NCI-H69 (cell line): ENCODE measurements around the gene LHFPL6.

Source experiments
- DNase-seq: peaks from one replicate; lab custom pipeline; 2025; lab: John Stamatoyannopoulos, UW

The LHFPL6 gene

GRCh38 chr13:39602614-39603366, at the start of gene LHFPL6:
Gene LHFPL6 (minus strand): TSS chr13:39603193.
- DNase-seq: peak; percentile 78

- DNase-seq: no peak
Observed at GRCh38 chr13:39646122-39646521, 43.1 kb upstream of the LHFPL6 start.

- DNase-seq: no peak
Observed at GRCh38 chr13:39641645-39642044, 38.7 kb upstream of the LHFPL6 start.

- no peak for DNase-seq
Observed at GRCh38 chr13:39637890-39638289, 34.9 kb upstream of the LHFPL6 start.

GRCh38 chr13:39635564-39635963, 32.6 kb upstream of the LHFPL6 start:
- no peak for DNase-seq

GRCh38 chr13:39632994-39633393, 30.0 kb upstream of the LHFPL6 start:
- DNase-seq: no peak

- DNase-seq: no peak
Observed at GRCh38 chr13:39631307-39631706, 28.3 kb upstream of the LHFPL6 start.

- no peak for DNase-seq
Observed at GRCh38 chr13:39623466-39623865, 20.5 kb upstream of the LHFPL6 start.

- DNase-seq: peak; percentile 55
Observed at GRCh38 chr13:39618561-39618960, 15.6 kb upstream of the LHFPL6 start.

GRCh38 chr13:39616087-39616694, 13.2 kb upstream of the LHFPL6 start:
- peak; percentile 73 for DNase-seq

- peak; percentile 73 for DNase-seq
Observed at GRCh38 chr13:39612023-39612637, 9.1 kb upstream of the LHFPL6 start.

GRCh38 chr13:39607876-39608275, 4.9 kb upstream of the LHFPL6 start:
- no peak for DNase-seq

- no peak for DNase-seq
Observed at GRCh38 chr13:39605677-39606320, 2.8 kb upstream of the LHFPL6 start.

GRCh38 chr13:39604756-39605155, 1.8 kb upstream of the LHFPL6 start:
- DNase-seq: no peak

GRCh38 chr13:39603424-39603947, 493 bp upstream of the LHFPL6 start:
- peak; percentile 52 for DNase-seq

- DNase-seq: no peak
Observed at GRCh38 chr13:39602277-39602613, 748 bp downstream of the LHFPL6 start.

GRCh38 chr13:39601636-39602035, 1.4 kb downstream of the LHFPL6 start:
- peak; percentile 14 for DNase-seq

GRCh38 chr13:39600766-39601165, 2.2 kb downstream of the LHFPL6 start:
- peak; percentile 48 for DNase-seq

- no peak for DNase-seq
Observed at GRCh38 chr13:39599842-39600241, 3.2 kb downstream of the LHFPL6 start.

- no peak for DNase-seq
Observed at GRCh38 chr13:39599012-39599411, 4.0 kb downstream of the LHFPL6 start.

GRCh38 chr13:39597838-39598237, 5.2 kb downstream of the LHFPL6 start:
- no peak for DNase-seq

GRCh38 chr13:39596685-39597084, 6.3 kb downstream of the LHFPL6 start:
- peak; percentile 6 for DNase-seq

- DNase-seq: no peak
Observed at GRCh38 chr13:39596176-39596575, 6.8 kb downstream of the LHFPL6 start.
